Activated CD8-positive, alpha-beta memory T cell treated with anti-CD3 and anti-CD28 coated beads, Interleukin-2, amount 50 U/mL, for 24 hours (primary cell): ENCODE measurements around the gene OTUB2.

ENCODE experiments used
- DNase-seq: peaks from one replicate; pipeline ENCODE4 v3.0.0-alpha.2; 2020; ENCODE audit errors: extremely low read depth

The OTUB2 gene

DNA sequence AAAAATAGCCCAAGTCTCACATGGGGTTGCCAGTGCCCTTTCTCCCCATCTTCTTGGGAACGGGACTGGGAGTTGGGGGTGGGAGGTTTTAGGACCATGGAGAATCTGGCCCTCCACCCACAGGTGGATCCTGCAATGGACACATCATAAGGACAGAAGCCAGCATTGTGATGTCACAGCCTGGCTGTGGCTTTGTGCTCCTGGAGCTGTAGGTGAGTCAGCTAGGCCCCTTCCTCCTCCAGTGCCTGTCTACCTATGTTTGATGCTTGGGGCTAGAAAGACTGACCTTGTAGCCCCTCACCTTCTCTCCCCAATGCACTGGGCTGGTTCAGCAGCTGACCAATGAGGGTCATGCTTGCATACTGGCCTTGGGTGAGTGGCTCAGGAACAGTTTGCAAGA is 29.1 kb upstream of the OTUB2 start, which contains the start of gene CCDC197:
TSS of gene CCDC197 (plus strand) at position 220 of the 400 bp plus-strand sequence. CDS start 831 bp downstream, outside the sequence.
- no peak for DNase-seq

DNA sequence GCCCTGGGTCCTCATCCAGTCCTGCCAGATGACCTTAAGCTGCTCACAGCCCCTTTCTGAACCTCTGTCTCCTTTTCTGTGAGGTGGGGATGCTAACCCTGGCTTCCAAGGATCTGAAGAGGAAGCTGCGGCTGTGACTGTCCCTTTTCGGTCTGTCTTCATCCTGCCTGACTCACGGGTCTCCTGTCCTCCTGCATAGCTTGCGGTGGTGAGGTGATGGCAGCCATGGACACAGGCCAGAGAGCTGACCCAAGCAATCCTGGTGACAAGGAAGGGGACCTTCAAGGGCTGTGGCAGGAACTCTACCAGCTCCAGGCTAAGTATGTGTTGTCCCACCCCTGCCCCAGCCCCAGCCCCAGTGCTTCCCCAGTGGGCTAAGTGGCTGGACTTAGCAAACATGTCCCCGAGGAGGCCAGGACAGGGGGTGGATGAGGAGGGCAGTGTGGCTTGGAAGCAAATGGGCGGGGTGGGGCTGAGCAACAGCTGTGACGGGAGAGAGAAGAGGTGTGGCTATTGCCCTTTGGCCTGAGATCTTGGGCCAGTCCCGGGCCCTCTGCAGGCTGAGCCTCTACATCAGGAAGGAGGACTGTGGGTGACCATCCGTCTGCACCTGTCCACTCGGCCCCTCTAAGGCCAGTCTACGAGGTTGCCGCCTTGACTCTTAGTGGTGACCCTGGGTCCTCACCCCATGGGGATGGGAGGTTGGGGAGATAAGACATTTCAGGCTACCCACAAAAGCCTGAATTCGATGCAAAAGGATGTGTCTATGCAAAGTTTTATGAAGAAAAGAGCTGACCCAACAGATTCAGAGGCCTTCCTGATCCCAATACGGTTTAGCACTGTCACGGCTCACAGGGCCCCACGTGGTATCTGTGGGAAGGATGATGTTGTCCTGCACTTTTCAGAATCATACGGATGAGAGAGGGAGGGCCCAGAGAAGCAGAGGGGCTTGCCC is 27.9 kb upstream of the OTUB2 start:
- DNase-seq: no peak

DNA sequence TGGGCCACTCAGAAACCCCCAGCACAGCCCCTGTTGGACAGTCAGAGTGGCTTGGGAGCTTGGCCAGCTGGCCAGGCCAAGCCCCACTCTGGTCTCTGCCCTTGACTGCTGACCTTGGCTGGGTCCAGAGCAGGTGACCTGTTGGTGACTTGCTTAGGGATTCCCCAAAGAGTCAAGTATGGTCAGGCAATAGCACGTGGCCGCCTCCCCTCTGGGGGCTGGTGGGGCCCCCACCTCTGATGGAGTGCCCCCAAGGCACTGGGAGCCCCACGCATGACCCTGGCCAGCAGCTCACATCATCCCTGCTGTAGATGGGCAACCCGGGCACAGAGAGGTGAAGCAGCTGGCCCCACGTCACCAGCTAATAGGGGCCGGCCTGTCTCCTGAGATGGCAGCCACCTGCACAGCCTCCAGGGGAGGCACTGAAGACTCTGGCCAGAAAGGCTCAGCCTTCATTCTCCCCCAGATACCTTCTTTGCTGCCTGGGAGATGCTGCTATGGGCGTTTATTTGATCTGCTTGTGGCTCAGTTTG is 27.2 kb upstream of the OTUB2 start:
- DNase-seq: no peak

DNA sequence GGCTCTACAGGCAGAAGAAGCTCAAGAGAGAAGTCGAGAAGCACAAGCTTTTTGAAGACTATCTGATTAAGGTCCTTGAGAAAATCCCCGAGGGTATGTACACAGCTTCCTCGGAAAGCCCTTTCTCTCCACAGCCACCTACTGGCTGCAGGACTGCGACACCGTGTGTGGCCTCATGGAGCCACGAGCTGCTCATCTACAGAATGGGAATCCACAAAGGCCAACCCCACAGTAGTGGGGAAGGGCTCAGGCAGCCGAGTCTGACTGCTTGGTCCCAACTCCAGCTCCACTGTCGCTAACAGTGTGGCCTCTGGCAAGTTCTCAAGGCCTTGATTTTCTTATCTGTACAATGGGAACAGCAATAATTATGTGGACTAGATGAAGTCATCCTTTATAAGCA is 26.6 kb upstream of the OTUB2 start:
- no peak for DNase-seq

DNA sequence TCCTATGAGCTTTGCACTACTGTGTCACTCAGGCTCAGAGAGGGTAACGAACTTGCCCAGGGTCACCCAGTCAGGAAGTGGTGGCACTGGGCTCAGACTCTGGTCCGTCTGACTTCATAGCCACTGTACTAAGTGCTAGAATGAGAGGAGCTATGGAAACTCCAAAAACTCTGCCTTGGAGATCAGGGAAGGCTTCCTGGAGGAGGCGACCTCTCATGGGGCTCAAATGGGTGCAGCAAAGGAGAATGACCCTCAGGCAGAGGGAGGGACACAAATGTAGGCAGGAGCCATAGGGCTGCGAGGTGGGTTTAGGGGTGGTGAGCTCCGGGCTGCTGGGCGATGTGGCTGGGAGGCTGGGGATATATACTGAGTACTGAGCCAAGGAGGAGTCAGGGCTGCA is 25.9 kb upstream of the OTUB2 start:
- DNase-seq: no peak

DNA sequence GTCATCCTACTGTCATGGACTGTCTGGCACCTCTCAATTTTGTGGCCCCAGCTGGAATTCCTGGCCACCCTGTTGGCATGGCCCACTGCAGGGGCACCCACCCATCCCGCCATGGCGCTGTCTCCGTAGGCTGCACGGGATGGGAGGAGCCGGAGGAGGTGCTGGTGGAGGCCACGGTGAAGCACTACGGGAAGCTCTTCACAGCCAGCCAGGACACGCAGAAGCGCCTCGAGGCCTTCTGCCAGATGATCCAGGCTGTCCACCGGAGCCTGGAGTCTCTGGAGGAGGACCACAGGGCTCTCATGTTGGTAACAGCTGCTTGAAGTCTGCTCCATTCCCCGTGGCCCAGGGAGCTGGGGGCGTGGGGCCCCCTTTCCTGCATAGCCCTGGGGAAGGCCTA is 25.1 kb upstream of the OTUB2 start:
- DNase-seq: no peak

DNA sequence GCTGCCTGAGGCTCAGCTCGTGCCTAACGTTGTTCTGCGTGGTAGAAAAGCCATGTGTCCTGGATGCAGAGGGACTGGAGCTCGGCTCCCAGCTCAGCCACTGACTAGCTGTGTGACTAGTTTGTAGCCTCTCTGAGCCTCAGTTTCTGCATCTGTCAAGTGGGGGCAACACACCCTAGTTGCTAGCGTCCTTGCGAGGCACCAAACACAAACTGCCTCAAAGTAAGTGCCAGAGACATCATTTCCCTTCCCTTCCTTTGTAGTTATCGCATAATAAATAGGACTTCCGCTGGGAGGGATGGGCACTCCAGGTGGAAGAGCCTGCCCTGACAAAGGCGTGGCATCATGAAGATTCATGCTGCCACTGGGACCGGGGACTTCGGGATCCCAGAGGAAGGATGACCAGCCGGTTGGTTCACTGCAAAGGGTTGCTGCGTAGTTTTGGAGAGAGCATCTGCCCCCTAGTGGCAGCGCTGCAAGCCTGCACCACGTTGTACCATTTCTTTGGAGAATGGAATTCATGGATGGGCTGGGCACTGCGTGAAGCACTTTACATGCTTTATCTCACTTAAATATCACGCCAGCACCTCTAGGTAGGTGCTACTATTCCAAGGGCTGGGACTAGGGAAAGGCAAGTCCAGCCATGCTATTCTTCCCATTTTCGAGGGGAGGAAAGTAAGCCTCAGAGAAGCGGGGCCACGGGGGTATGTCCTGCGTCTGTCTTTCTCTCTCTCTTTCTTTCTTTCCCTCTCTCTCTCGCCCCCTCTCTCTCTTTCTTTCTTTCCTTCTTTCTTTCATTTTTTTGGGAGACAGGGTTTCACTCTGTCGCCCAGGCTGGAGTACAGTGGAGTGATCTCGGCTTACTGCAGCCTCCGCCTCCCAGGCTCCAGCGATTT is 24.4 kb upstream of the OTUB2 start:
- DNase-seq: no peak

DNA sequence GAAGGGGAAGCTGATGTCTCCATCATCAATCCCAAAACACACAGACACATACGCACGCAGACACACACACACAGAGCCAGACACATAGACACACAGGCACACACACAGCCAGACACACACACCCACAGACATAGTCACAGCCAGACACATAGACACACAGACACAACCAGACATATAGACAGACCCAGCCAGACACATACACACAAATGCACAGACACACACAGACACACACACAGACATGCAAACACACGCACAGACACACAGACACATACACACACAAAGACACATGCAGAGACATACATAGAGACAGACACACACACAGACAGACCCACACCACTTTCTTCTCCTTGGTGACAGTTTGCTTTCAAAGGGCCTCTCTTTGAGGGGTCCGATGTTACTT is 22.7 kb upstream of the OTUB2 start:
- DNase-seq: no peak

DNA sequence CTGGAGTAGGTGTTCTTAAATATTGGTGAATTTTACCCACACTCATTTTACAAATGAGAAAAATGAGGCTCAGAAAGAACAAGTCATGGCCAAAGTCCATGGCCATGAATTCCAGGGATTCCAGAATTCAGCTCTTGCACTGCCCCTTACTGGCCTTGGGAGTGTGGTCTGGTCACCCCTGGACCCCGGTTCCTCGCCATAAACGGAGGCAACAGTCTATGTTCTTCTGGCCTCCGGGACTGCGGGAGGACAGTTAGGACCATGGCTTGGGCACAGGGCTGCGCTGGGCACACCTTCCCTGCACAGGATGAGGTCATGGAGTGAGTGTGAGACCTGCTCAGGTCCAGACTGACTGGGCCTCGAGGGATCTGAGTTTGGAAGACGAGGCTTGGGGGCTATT is 22.1 kb upstream of the OTUB2 start:
- no peak for DNase-seq

DNA sequence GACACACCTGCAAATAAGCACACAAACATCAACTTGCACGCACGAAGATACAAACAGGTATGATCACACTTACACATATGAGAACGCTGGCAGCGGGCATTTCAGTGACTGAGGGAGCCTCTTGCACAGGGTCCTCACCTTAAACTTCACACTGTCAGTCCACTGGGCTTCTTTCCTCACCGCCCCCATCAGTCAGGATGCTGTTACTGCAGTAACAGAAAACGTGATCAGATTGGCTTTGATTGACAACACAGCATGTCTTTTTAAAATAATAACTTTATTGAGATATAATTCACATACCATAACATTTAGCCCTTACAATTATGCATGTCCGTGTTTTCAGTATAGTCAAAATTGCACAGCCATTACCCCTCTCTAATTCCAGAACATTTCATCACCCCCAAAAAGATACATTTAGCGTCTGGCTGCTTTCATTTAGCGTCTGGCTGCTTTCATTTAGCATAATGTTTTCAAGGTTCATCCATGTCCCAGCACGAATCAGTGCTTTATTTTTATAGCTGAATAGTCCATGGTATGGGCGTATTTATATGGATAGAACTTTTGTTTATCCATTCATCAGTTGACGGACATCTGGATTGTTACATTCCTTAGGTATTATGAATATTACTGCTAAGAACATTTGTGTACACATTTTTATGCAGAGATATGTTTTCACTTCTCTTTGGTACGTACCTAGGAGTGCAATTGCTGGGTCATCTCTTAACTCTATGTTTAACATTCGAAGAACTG is 20.6 kb upstream of the OTUB2 start:
- DNase-seq: no peak

DNA sequence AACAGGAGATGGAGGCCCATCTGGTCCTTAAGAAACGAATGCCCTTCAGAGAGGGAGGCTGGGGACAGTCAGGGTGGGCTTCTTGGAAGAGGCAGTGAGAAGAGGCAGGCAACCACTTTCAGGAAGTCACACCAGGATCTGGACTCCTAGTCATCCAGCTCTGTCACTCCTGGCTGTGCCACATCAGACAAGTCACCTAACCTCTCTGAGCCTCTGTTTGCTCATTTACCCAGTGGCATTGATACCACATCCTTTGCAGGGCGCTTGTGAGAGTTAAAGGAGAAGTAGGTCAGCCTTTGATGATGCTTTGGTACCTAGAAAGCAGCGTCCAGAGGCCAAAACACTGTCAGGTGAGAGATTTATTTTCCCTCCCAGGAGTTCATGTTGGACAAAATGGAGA is 17.9 kb upstream of the OTUB2 start:
- DNase-seq: no peak

DNA sequence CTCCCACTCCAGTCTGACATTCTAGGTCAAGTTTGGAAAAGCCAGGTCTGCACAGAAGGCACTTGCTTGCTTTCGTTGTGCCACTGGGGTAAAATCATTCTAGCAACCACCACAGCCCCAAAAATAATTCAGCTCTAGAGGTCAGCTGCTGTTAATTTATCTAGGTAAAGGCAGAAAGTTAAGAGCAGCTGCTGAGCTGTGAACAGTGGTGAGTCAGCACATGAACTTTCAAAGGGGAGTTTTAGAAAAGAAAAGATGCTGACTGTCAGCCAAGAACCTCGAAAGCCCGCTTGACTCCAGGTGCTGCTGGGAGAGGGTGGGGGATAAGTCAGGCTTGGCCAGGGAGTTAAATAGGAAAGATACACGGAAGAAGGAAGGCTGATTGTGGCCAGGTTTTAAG is 16.4 kb upstream of the OTUB2 start:
- DNase-seq: no peak

DNA sequence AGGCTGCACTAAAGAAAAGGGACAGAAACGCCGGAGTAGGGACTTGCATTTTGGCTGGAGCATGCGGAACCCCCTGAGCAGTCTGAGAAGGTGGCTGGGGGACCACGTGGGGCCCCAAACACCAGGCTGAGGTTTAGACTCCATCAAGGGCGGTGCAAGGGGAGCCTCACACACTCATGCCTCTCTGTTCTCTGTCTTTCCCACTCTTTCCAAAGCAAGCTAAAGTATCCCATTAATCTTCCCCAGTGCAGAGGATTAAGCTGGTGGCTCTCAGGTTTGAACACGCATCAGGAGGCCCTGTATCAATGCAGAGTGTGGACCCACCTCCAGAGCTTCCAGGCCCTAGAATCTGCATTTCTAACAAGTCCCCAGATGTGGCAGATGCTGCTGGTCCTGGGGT is 15.5 kb upstream of the OTUB2 start:
- no peak for DNase-seq

DNA sequence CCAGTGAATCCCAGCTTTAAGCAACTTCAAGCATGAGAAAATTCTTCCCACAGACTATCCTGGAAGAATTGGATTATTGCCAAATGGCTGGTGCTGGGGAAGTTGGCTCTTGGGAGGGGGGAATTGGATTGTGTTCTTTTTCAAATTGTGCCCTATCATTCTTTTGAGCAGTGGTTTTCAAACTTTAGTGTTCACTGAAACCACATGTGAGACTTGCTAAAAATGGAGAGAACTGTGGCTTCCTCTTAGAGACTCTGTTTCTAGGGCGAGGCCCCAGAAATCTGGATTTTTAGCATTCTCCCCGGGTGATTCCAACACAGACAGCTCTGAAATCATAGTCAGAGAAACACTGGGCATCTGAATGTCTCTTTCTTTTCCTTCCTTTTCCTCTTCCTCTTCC is 14.3 kb upstream of the OTUB2 start:
- no peak for DNase-seq

DNA sequence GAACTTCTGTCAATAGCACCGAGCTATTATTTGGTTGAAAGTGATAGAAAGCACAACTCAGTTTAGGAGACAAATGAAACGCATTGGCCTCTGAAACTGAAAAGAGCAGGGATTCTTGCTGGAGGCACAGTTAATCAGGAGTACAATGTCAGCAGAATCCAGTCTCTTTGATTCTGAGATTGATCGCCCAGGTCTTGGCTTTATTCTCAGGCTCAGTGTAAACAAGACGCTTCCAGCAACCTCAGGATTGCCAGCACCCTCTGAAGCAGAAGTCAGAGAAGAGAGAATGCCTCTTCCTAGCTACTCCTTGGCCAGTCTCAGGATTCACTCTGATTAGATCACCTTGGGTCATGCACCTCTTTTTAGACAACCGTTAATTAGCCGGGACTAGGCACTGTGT is 11.8 kb upstream of the OTUB2 start:
- DNase-seq: no peak

DNA sequence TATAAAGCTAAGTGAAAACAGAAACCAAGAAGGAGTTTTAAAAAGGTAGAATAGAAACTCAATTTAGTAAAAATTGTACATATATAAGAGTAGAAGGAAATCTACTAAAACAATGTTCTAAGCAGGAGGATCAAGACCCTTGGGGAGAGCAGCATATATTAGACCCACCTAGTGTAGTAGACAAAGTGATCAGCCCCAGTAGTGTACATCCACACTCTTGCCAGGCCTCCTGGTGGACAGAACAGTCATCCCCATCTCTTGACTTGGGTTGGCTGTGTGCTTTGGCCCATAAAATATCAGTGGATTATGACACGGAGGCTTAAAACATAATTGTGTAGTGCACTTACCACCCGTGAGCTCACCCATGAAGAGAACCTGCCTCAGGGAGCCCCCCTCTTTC is 10.9 kb upstream of the OTUB2 start:
- no peak for DNase-seq

DNA sequence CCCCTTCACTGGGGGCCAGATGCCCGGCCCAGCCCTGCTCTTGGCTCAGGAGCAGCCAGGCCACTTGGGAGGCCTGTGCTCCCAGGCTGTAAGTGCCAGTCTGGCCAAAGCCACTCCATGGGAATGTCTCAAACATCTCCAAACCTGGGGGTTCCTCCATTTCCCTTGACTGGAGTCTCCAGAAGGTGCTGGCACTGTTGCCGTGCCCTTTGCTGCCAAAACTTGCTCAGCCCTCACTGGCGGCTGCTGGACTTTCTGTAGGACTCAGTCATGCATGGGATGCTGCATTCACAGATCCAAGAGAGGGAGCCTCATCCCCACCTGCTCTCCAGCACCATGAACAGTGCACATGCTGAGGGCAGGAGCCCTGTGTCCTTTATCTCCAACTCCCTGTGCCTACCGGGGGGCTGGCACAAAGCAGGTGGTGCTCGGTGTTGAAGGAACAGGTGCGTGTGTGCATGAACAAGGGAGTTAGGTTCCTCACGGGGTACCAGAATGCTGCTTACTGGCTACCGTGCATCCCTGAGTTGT is 9.6 kb upstream of the OTUB2 start:
- DNase-seq: no peak

DNA sequence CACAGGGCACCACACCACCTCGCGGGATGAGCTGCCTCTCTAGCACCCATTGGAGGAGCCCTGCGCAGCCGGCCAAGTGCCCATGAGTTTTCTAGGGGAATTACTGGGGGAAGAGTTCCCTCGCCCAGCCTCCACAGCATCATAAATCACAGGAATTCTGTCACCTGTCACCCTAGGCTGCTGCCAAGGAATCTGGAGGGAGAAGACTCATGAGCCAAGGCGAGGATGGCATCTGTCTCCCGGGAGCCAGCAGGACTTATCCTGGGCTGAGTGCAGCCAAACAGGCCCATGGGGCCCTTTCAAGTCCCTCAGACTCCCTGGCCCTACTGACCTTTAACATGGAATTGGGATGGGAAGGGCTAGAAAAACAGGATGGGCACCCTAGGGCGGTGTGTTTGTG is 7.8 kb upstream of the OTUB2 start:
- DNase-seq: no peak

DNA sequence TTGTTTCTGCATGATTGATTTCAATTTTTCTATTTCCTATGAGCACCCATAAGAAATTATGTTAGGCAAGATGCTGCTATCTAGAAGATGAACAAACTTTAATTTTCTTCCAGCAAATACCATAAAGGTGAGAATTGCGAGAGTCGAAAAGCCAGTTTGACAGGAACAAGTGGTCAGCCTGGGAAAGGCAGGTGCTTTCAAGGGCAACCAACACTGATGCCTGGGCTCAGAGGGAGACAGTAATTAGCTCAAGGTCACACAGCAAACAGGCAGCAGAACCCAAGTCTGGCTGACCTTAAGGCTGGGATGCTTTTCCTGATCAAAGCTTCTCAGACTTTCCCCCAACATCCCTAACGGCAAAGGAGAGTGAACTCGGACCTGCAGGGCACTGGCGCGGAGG is 6.8 kb upstream of the OTUB2 start:
- no peak for DNase-seq

DNA sequence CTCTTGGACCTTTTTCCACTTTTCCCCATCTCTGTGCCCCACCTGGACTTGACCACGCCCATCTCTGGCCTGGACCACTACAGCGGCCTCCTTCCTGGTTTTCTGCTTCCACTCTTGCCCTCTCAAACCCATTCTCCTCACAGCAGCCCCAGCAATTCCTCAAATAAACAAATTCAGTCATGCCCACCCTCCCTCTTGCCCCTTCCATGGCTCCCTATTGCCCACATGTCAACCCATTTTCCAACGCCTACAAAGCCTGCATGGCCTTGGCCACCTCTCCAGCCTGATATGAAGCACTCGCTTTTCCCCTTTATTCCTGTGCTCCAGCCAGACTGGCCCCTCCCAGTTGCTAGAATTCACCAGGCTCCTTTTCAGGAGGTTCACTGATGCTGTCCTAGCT is 5.9 kb upstream of the OTUB2 start:
- DNase-seq: no peak

DNA sequence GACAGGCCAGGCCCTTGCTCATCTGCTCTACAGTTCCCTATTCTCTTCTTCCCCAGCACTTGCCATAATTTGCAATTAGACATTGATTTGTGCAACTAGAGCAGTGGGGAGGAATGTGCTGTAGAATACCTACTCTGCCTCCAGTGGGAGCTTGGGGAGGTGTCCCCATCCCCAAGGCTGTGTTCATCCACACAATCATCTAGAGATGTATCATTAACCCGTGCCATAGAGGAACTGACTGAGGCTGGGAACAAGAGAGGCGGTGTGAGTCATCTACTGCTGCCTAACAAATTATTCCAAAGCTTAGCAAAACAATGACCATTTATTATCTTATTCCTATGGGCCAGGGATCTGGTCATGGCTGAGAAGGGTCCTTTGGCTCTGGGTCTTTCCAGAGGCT is 5.1 kb upstream of the OTUB2 start:
- no peak for DNase-seq
